GM21526 (cell line): ENCODE results near the gene RAB11FIP3.
"Not testable (repeated sequence)": the region's sequence is repeated elsewhere in the genome, so short reads cannot be mapped to it uniquely, and the experiment has no call there.

Experiments used
- ATAC-seq: cut with Tn5 transposase; IDR thresholded peaks from one replicate; pipeline ENCODE4 v1.9.1; 2021; ENCODE audit warnings: moderate library complexity; ENCODE audit not compliant: unreplicated experiment, low FRiP score

Gene RAB11FIP3

GRCh38 chr16:460787-461186 lies 35.3 kb downstream of the RAB11FIP3 start:
- no peak for ATAC-seq

DNA sequence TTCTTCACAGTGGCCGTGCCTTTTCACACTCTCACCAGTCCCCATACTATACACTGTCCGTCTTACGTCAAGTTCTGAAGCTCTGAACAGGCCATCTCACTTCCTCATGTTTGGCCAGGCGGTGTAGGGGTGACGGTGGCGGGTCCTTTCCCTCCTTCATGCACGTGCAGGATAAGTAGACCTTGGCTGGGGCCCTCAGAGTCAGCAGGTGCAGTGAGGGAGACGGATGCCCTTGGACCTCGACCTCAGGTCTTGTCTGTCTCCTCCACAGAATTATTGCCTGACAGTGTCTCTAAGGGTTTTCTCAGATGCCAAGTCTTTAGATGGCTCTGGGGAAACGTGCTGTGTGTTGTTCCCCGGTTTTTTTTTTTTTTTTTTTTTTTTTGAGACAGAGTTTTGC lies 37.6 kb downstream of the RAB11FIP3 start:
- no peak for ATAC-seq

- no peak for ATAC-seq
Measured at GRCh38 chr16:466651-467050, 41.2 kb downstream of the RAB11FIP3 start.

GRCh38 chr16:467249-467871 lies 41.9 kb downstream of the RAB11FIP3 start:
- not testable (repeated sequence) for ATAC-seq

GRCh38 chr16:468068-468821 lies 42.8 kb downstream of the RAB11FIP3 start:
- no peak for ATAC-seq

DNA sequence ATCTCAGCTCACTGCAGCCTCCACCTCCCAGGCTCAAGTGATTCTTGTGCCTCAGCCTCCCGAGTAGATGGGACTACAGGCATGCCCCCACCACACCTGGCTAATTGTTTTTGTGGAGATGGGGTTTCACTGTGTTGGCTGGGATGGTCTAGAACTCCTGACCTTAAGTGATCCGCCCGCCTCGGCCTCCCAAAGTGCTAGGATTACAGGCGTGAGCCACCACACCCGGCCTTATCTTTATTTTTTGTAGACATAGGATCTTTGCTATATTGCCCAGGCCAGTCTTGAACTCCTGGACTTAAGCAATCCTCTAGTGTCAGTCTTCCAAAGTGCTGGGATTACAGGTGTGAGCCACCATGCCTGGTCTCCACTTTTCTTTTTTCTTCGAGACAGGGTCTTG lies 44.0 kb downstream of the RAB11FIP3 start:
- ATAC-seq, result not testable (repeated sequence)

- no peak for ATAC-seq
Measured at GRCh38 chr16:470418-470817, 45.0 kb downstream of the RAB11FIP3 start.

DNA sequence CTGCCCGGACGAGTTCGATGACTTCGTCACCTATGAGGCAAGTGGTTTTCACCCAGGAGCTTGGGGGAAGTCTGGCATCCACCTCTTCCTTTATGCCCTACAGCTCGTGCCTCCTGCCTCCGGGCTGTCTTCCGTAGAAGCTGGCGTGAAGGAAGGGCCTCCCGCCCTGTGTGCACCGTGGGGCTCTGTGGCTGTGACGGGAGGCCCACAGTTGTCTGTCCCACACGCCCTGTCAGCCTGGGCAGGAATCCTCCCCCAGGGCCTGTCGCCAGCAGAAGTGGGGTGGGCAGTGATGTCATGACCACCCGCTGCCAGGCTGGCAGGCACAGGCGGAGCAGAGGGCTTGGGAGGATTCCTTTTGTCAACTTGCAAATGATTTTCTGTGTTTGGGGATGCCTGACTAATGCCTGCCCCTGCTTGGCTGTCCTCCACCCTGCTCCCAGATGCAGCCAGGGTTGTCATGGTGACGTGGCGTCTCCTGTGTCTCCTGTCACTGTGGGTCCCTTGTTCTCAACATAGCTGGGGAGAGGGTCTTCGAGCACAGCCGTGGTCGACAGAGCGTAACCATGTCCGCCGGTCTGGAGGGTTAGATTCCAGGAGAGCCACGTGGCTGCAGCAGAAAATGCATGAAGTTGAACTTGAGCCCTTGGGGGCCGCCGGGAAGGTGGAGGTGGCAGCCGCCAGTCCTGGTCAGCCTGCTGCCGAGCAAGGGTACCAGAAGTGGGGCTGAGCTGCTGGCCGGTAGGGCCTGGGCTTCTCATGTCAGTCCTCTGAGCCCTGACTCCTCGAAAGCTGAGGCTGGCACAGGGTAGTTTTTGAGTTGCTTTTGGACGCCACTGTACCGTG lies 46.1 kb downstream of the RAB11FIP3 start:
- no peak for ATAC-seq

DNA sequence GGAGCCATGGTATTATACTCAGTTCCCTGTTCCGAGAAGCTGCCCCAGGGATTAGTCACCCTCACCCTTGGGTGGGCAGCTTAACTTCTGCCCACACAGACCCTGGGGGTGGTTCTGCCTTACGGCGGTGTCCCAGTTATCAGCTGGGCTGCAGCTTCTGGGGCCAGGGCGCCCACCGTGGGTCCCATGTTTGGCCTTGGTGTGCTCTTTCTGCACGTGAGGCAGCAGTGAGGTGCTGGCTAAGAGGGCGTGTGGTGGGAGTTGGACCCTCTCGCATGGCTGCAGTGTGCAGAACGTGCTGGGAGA lies 46.7 kb downstream of the RAB11FIP3 start:
- no peak for ATAC-seq

DNA sequence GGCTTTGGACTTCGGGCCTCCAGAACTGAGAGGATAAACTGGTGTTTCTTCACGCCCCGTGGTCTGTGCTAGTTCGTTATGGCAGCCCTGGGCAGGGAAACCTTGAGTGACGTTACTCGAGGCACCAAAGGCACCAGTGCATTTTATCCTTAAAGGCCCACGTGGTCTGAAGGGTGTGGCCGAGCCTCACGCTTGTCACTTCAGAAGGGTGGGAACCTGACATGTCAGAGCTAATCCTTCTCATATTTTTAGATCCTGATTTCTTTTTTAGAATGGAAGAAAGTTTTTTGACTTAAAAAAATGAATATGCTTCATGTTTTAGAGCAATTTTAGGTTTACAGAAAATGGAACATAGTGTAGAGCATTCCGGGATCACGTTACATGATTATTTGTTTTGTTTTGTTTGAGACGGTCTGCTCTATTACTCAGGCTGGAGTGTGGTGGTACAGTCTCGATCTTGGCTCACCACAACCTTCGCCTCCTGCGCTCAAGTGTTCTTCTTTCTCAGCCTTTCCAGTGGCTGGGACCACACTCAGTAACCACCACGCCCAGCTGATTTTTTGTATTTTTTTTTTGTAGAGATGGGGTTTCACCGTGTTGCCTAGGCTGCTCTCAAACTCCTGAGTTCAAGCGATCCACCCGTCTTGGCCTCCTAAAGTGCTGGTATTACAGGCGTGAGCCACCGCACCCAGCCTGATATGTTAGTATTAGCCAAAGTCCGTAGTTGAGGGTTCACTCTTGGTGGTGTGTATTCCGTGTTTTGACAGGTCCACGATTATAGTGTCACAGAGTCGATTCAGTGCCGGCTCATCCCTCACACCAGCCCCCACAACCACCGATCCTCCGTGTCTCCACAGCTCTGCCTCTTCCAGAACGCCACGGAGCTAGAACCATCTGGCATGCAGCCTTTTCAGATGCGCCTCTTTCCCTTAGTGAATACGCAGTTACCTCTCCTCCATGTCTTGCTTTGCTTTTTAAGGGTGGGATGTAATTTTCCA lies 47.9 kb downstream of the RAB11FIP3 start:
- no peak for ATAC-seq

DNA sequence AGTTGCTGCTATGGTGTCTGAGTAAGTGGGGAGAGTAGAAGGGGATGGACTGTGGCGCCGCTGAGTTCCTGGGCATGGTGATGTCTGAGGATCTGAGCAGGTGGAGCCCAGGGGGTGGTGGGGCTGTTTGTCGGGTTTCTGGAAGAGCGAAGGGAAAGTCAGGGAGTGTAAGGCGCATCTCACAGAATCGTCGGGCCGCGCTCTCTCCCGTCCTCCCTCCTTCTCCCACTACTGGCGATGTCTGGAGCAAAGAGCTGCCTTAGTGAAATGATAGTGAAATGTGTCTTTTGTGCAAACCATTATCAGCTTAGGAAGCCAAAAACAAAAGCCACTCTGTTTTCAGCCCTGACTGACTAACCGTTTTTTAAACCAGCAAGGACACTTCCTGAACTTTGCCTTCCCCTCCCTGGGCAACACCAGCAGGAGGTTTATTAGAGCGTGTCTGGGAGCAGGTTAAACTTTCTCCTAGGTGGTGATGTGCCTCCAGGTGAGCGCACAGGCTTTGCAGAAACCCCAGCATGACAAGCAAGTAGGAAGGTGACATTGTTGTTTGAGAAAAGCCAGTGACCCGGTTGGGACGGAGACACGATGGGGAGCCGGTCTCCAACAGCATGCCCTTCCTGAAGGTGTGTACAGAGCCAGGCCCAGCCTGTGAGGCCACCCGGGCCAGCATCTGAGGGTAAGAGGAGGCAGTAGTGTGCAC lies 49.1 kb downstream of the RAB11FIP3 start:
- no peak for ATAC-seq

GRCh38 chr16:476039-476438 lies 50.6 kb downstream of the RAB11FIP3 start:
- ATAC-seq, result no peak

- no peak for ATAC-seq
Measured at GRCh38 chr16:477301-478157, 52.1 kb downstream of the RAB11FIP3 start.

- ATAC-seq, result not testable (repeated sequence)
Measured at GRCh38 chr16:478287-478686, 52.8 kb downstream of the RAB11FIP3 start.

- no peak for ATAC-seq
Measured at GRCh38 chr16:482468-483185, 57.2 kb downstream of the RAB11FIP3 start.

- ATAC-seq, result no peak
Measured at GRCh38 chr16:483341-484075, 58.1 kb downstream of the RAB11FIP3 start.

GRCh38 chr16:489606-490005 lies 64.2 kb downstream of the RAB11FIP3 start:
- no peak for ATAC-seq
